HG02884 (cell line): ENCODE measurements around the gene AARS2.

Experiments used
- ATAC-seq: cut with Tn5 transposase; IDR thresholded peaks from one replicate; pipeline ENCODE4 v1.9.1; 2021; ENCODE audit warnings: mild to moderate bottlenecking, moderate library complexity; ENCODE audit not compliant: unreplicated experiment

AARS2 gene

DNA sequence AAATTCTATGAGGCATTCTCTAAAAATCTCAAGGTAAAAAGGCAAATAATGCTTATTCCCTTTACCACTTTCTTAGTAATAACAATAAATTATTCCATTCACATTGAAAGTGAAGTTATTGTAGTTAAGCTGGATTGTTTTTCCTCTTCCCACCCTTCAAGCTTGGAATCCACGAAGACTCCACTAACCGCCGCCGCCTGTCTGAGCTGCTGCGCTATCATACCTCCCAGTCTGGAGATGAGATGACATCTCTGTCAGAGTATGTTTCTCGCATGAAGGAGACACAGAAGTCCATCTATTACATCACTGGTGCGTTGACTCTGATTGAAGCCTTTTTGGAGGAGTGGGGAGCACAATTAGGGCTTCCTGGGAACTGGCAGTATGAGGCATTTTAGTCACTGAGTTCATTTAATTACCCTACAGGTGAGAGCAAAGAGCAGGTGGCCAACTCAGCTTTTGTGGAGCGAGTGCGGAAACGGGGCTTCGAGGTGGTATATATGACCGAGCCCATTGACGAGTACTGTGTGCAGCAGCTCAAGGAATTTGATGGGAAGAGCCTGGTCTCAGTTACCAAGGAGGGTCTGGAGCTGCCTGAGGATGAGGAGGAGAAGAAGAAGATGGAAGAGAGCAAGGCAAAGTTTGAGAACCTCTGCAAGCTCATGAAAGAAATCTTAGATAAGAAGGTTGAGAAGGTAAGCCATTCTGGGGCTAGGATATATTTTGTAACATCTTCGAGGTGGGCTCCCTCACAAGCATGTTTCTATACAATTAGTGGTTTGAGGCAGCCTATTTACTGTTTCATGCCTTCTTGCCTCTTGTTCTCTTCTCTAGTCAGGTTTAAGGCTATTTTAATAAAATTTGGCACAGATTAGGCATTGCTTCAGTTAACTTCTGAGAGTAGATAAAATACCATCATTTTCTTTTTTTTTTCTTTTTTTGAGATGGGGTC lies 61.3 kb downstream of the AARS2 start:
- ATAC-seq = no peak

DNA sequence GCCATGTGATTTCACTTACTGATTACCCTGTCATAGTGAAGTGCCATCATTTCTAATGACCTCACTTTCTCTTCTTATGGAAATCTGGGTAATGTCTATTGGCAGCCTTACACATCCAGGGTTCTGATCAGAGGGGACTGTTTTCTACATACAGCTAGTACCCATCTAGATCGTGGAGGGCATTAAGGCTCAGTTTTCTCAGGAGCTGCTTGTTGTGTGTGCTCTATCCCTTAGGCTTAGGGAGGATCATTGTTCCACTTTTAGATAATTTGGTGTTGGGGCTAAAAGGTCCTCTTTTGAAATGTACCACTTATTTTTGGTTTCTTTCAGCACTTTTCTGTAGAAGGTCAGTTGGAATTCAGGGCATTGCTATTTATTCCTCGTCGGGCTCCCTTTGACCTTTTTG lies 62.4 kb downstream of the AARS2 start:
- no peak for ATAC-seq

DNA sequence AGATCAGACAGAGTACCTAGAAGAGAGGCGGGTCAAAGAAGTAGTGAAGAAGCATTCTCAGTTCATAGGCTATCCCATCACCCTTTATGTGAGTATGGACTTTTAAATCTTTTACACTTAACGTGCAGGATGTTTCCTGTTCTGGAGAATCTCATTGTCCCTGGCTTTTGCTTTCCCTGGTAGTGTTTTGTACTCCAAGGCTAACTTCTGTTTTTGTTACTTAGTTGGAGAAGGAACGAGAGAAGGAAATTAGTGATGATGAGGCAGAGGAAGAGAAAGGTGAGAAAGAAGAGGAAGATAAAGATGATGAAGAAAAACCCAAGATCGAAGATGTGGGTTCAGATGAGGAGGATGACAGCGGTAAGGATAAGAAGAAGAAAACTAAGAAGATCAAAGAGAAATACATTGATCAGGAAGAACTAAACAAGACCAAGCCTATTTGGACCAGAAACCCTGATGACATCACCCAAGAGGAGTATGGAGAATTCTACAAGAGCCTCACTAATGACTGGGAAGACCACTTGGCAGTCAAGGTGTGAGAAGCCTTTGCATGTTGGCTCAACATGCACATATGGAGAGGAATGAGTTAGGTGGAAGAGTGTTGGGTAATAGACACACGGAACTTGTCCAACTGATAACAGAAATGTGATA lies 63.0 kb downstream of the AARS2 start:
- no peak for ATAC-seq
